T follicular helper cell (primary cell): ENCODE results near the gene MMP14.
"Not testable (repeated sequence)": the region's sequence is repeated elsewhere in the genome, so short reads cannot be mapped to it uniquely, and the experiment has no call there.

Experiments used
- DNase-seq: peaks from one replicate; pipeline ENCODE4 v3.0.0-alpha.2; 2020; ENCODE audit warnings: low read depth

MMP14 gene

DNA sequence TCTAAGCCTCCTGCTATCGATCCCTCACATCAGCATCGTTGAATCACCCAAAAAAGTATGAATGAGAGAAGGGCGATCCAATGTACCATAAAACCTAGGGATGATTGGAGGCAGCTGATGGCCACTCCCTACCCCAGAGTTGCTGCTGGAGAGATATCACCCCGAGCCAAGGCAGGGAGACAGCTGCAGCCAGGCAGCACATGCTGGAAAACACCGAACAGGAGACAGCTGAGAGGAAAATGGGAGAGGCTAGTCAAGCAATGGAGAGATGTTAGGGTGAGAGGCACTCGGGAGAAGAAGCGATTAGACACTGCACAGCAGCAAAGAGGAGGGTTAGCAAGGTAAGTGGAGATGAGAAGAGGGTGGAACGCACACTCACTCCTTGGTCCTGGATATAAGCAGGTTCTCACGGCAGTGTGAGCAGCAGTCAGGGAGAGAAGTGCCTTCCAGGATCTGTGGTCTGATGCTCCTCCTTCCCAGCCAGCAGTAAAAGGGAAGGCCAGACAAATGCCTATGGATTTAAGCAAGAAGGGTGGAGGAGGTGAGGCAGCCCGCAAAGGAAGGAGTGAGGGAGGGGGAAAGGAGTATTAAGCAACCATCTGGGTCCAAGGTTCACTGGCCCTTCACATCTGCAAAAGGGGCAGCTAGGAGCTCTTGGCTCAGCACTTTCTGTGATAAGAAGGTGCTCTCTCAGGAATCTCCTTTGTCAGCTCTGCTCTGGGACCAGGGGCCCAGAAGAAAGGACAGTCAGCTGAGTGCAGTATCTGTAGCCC is 21.3 kb upstream of the MMP14 start, which contains the start of gene SLC7A7:
TSS of gene SLC7A7 (minus strand) at position 495 of the 773 bp plus-strand sequence. CDS start 2,037 bp downstream, outside the sequence.
- no peak for DNase-seq

DNA sequence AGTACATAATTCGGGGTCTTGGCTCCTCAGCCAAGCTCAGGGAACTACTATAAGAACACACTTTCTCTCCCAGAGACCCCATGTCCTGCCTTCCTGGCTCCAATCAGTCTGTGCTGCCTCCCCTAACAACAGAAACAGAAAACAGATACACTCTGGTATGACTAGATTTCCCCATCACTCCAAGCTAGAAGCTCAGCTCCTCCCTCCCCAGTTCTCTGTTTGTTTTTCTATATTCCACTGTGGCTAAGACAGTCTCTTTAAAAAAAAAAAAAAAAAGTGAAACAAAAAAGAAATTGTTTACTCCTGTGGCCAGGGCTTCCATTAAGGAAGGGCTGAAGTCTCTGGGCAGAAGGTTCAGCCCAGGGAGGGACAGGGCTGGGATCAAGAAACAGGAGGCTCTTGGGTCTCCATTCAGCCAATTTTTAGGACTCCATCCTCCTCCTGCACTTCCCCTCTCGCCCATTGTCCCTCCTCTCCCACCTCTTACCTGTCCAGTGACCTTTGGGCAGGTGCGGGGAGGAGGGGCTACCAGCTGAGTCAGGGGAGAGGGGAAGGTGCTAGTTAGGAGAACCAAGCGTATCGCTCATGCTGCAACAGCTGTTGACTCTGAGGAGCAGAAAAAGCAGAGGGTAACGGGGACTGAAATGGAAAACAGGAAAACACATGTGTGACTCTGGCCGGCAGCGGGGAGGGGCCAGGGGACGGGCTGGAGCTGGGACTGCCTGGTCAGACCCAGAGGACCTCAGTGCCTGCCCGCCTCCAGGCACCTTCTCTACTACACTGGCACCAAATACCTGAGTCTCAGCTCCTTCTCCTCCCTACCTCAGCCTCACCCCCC is 17.0 kb upstream of the MMP14 start:
- DNase-seq, result no peak

DNA sequence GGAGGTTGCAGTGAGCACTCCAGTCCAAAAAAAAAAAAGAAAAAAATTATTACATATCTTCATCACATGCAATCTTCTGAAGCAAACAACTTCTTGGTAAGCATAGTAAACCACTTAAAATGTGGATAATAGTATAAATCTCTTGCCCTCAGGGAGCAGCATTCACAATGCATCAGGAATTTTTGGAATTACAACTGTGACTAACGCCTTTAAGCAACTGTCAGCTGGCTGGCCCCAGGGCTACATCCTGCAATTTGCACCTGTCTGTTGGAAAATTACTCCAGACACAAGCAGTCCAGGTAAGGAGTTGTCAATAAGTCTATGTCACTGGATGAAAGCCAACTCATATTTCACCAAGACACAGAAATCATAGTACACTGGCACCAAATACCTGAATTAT is 15.7 kb upstream of the MMP14 start:
- no peak for DNase-seq

DNA sequence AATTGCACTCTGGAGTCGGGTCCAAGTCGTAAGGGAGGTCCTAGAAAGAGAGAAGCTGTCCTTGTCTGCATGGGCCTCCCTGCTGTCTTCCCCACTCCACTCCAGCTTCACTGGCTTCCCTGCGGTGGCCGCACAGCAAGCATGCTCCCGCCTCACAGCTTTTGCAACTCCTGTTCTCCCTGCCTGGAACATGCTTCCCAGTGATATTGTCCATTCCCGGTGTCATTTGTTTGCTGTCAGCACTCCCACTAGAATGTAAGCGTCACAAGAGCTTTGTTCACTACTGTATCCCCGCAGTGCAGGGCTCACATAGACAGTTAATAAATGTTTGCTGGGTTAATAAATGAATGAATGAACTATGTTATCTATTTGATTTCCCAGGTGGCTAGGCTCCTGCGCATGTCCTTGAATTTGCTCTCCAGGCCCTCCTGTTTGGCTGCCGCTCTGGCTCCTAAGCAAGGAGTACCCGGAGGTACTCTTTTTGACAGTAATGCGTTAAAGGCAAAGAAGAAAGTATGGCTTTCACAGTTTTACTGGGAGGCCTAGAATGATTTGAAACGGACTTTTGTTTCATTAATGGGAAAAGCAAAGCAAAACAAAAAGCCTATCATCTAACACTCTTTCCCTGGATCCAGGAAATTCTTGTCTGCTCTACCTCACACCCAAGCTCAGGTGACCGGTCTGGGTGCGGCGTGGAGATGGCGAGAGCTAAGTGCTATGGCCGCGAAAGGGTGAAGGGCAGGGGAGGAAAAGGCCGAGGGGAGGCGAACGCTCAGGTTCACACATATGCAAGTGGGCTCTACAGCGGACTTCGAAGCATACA is 15.0 kb upstream of the MMP14 start:
- DNase-seq, result no peak

DNA sequence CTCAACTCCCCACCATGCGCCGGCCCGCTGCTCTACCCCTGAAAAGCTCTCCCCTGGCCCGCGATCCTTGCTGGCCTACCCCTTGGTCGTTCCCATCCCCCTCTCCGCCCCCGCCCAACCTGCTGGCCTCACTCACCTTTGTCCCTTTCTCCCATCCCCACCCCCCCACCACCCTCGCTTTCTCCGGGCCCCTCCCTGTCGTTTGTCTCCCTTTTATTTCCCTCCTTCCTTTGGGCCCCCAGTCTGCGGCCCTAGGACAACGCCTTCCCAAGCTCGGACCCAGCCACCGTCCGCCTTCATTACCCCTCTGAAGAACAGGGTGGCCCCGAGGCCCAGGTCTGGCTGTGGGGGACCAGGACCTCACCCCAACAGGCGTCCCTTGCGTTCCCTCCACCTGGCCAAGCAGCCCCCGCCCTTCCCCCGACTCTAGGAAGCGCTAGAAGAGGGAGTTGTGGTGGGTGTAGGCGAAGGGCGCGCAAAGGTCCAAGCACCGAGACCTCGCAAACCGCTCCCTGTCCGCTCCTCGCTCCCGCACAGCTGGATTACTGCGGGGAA is 14.3 kb upstream of the MMP14 start:
- no peak for DNase-seq

DNA sequence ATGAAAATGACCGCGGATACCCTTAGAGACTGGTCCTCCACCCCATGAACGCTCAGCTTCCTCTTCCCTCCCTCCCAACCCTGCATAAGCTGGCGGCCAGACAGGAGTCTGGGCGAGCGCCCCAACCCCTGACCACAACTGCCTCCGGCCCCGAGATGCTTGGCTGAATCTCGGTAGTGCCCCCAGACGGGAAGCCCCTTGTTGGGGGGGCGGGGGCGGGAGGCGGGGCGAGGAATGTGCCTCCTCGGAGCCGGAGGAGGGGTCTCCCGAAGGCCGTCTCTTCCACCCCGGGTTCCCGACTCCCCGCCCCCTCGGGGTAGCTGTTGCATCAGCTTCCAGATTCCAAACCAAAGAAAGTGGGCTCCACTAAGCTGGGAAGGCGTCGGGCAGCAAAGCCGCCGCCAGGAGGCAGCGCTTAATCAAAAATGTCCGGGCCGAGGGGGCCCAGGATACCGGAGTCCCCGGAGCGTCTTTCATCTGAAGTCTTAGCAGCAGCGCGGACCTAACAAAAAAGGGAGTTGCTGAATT is 13.8 kb upstream of the MMP14 start:
- DNase-seq, result peak; percentile 55

DNA sequence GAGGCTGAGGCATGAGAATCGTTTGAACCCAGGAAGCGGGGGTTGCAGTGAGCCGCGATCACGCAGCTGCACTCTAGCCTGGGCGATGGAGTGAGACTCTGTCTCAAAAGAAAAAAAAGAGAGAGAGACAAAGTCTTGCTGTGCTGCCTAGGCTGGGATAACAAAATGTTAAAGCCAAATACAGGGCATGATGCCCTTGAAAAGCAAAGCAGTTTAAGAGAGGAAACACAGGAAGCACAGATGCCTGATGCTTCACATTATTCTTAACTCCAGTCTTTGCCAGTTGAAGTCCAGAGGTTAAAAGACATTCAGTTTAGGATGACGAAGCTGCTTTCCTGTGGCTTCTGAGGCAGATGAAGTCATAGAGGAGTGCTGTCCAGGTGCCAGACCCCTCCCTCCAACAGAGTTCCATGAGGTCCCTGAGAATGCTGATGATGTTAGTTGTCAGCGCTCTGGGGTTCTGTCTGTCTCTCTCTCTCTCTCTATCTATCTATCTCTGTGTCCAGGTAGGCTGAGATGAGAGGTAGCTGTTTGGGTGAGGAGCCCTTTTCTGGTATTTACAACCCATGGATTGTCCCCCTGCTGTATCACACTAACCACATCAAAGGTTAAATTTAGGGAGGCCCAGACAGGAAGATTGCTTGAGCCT is 11.6 kb upstream of the MMP14 start:
- DNase-seq, result no peak

DNA sequence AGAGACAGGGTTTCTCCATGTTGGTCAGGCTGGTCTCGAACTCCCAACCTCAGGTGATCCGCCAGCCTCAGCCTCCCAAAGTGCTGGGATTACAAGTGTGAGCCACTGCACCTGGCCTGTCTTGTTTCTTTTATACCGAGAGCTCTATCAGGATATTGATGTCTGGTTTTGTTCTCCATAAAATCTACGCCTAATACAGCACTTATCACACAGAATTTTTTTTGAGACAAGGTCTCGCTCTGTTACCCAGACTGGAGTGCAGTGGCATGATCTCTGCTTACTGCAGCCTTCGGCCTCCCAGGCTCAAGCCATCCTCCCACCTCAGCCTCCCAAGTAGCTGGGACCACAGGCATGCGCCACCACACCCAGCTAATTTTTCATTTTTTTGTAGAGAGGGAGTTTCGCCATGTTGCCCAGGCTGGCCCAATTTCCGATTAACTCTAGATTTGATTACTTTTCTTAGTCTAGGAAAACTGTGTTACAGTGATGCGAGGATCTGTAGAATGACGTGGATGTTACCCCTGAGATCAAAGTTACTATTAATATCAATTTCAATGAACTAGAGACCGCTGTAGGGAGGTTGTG is 7.2 kb upstream of the MMP14 start:
- DNase-seq, result not testable (repeated sequence)

DNA sequence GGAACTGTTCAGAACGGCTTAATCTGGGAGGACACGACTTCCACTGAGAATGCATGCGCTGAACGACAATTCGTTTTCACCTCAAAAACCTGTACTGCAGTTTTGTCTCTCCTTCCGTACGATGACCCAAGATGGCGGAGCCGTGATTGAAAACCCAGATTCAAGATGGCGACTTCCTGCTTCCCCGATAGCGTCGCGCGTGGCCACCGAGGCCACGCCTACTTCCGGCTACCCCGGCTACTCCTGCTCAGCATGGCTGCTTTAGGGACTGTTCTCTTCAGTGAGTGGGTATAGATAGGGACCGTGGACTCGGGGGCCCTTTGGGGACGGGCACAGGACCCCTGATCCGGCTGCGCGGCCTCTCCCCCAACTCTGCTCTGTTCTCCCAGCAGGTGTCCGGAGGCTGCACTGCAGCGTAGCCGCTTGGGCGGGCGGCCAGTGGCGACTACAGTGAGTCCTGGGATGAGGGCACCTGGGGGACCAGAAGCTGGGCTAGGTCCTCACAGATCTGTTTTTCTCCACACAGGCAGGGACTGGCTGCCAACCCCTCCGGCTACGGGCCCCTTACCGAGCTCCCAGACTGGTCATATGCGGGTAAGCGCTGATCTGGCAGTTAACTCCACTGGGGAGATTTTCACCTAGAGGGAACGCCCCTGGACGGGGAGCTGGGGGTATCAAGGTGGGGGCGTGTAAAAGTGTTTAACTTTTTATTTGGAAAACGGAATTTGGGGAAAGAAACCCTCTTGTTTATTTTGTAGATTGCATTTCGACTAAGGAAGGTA is 6.5 kb upstream of the MMP14 start, which contains the start of gene MRPL52:
TSS of gene MRPL52 (plus strand) at position 227 of the 782 bp plus-strand sequence. CDS start at position 253, 26 bp downstream.
- peak; percentile 83 for DNase-seq

DNA sequence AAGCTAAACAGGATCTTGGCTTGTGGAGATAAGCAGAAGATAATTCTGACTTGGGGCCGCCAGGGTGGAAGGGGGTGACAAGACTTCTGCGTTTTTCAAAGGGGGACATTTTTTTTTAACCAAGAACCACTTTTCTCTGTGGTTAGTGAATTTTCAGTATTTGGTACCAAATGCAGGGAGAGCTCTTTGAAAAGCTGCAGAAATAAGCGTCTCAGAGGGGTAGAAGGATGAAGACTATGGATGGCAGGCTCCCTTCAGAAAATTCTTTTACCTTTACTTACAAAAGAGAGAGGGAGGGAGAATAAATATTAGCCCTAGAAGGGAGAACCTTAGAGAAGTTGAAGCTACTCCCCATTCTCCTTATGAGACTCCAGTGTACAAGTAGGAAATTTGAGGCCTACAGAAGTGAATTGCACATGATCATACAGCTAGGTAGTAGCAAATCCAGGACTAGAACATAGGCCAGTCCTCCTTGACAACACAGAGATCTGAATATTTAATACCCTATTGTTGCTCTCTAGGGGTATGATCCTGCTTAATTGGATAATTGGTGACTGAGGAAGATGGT is 5.9 kb upstream of the MMP14 start:
- no peak for DNase-seq

DNA sequence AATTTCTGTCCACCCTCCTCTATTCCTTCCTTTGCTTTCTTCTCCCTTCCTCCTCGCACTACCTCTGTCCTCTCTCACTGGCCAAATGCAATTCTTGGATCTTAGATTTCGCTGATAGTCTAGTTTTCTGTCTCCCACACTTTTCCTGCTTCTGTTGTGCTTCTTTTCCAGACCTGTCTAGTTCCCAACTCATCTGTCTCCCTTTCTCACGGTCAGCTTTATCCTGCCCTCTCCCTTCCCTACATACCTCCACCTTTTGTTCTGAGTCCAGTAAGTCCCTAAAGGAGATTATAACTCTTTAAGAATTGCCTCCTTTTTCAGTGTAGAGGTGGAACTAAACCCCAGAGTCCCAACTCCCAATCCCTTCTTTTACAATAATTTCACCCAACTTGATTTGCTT is 880 bp upstream of the MMP14 start:
- DNase-seq, result no peak

DNA sequence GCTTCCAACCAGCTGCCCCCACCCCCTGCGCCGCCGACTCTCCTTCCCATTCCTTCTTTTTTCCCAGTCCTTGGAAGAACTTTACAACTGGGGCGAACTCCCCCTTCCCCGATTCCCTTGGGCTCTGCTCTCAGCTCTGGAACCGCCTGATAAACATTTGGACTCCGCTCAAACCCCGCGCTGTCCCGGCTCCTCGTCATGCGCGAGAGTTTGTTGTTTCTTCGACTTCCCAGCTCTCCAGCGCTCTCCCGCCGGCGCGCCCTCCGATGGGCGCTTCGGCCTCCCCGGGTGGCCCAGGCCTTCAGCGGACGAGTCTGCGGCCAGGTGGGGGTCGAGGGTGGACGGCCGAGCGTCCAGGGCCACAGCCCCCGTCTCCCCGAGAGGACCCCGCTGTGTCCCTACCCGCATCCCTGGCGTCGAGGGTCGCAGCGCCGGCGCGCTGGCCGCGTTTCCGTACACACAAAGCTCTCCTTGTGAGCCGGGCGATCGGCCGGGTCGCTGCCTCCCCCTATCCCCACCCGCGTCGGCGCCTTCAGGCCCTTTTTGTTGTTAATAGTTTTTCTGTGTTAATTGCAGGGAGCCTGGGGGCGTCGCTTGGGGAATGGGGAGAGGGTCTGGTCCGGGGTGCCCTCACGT is 847 bp downstream of the MMP14 start:
- DNase-seq, result no peak

DNA sequence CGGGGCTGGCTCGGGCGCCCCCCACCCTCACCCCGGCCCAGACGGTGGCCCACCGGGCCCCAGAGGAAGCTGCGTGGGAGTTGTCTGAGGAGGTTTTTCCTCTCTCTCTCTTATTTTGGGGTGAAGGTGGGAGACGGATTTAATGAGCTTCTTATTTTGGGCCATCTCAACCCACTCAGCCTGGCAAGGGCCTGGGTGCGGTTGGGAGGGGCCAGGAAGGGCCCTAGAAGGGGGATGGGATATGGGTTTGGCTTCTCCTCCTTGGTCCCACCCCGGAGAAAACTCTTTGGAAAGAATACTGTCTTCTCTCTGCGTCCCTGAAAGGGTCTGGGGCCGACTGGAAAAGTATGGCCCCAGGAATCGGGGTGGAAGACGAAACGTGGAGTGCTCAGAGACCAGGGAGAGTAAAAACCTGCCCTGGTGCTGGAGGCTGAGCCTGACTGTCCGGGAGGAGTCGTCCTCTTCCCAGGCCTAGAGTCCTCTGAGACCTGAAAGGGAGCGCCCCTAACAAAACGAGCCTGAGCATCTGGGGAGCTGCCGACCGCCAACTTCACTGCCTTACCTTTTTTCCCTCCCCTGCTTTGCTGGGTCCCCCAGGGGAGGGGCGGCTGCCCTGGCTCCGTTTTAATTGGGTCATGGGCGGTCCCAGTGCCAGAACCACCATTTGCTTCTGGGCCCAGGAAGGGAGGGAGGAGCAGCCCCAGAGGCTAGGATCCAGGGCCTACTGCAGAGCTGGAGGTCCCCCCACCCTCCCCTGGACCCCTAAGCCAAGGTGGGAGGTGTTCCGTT is 1.6 kb downstream of the MMP14 start:
- no peak for DNase-seq

DNA sequence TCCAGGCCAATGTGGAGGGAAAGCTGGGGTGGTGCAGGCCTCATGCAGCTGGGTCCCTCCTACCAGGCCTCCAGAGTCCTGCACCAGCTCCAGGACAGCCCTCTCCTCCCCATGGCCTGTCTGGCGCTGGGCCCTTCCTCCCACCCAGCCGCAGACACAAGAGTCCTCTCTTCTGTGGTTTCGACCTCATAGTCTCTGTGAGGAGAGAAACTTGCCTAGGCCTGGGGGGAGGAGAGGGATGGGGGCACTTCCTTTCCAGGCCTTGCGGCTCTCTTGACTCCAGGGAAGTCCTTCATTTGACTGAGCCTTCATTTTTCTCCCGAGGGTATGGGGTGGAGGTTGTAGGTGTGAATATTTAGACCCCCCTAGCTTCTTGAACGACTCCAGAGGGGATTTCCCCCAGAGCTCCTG is 2.3 kb downstream of the MMP14 start:
- no peak for DNase-seq

DNA sequence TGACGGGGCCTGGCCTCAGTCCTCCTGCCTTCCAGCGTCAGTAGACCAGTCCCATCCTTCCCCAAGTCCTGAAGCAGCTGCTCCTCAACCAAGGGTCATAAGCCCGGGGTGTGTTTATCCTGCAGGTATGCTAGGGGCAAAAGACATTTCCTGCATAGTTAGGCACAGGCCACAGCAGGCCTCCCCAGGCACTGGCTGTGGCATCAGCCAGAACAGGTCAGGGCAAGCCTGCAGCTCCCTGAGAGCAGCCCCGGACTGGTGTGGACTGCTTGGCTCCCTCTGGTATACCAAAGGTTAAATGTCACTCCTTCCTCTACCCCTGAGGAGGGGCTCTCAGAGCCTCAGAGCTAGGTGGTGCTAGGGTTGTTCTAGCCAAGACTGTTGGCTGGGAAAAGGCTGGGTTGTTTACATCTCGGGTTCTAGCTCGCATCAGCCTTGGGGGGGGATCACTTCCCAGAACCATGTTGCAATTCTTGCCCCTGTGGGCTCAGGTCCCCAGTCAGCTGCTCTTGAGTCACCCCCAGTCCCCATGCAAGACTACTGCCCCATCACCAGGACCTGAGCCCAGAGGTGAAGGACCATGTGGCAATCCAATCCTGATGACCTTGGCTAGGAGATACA is 2.9 kb downstream of the MMP14 start:
- no peak for DNase-seq

DNA sequence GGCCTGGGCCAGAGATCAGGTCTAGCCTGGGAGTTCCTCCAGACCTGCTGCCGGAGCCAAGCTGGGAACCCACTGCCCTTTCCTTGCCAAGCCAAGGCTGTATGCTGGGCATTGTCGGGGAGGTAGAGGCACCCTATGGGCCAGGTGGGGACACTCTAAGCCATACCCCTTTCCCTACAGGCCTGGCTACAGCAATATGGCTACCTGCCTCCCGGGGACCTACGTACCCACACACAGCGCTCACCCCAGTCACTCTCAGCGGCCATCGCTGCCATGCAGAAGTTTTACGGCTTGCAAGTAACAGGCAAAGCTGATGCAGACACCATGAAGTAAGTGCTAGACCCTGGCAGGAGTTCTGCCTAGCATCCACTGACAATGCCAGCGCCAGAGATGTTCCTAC is 4.9 kb downstream of the MMP14 start:
- DNase-seq, result no peak

DNA sequence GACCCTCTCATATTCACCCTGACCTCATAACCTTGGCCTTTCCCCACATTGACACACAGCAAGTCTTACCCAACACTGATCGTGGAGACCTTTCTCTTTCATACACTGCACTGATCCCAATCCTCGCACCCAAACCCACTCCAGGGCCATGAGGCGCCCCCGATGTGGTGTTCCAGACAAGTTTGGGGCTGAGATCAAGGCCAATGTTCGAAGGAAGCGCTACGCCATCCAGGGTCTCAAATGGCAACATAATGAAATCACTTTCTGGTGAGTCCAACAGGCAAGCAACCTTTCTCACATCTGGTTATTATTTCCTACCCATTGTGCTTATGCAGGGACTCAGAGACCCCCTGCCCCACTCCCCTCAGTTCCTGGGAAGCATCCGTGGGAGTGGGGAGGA is 5.4 kb downstream of the MMP14 start:
- DNase-seq, result no peak
